ENCODE data around the gene CT47A7.
"Not testable (repeated sequence)": the region's sequence is repeated elsewhere in the genome, so short reads cannot be mapped to it uniquely, and the experiment has no call there.

CT47A7 gene

GRCh38 chrX:120956500-120956899, at the start of gene CT47A7:
TSS of gene CT47A7 (minus strand) at chrX:120956600. CDS start at chrX:120956345, 255 bp downstream.
- H3K4me3 ChIP-seq (ENCODE audit: low read depth, low read length): not testable (repeated sequence)

DNA sequence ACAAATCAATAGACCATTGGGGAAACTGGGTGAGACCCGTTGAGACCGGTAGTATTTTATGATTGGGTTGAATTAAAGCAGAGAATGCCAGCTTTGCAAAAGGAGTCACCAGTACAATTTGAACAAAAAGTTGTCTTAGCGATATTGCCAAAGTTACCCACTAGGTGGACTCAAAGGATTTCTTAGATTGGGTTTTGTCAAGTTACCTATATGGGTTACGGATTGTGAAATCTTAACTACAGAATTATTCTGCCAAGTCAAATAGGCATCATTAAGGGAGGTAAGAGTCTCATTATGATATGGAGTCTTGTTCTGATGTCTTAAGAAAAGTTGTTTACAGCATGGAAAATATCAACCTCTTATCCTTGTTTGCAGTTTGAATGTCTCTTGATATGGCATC, 44.2 kb upstream of the CT47A7 start:
- H3K4me3 ChIP-seq (ENCODE audit: low read depth, low read length): no peak overlapping the region

GRCh38 chrX:120999413-120999812, 43.0 kb upstream of the CT47A7 start:
- H3K4me3 ChIP-seq (ENCODE audit: low read depth, low read length): no peak overlapping the region

- not testable (repeated sequence) for H3K4me3 ChIP-seq (ENCODE audit: low read depth, low read length)
These were observed 29.3 kb upstream of the CT47A7 start, which contains the start of gene CT47A1 for GRCh38 chrX:120985660-120986059. TSS of gene CT47A1 (minus strand) at chrX:120985760. CDS start at chrX:120985529, 231 bp downstream.
